KOPT-K1 (cell line): Measurements from ENCODE around the gene RHEBL1.
"Not testable (repeated sequence)": the region's sequence is repeated elsewhere in the genome, so short reads cannot be mapped to it uniquely, and the experiment has no call there.

Source experiments
- H3K27ac ChIP-seq: fragments of 200-600 bp; sonication (generic); 2 replicates; pipeline ENCODE4 v1.5.1; 2016; ENCODE audit warnings: antibody characterized with exemption, mild to moderate bottlenecking, low read depth, low read length; ENCODE audit not compliant: poor library complexity, severe bottlenecking
- H3K36me3 ChIP-seq: fragments of 200-600 bp; sonication (generic); 2 replicates; pipeline ENCODE4 v1.5.1; 2017; ENCODE audit warnings: antibody characterized with exemption, mild to moderate bottlenecking, low read length, moderate library complexity; ENCODE audit not compliant: insufficient read depth
- H3K9me3 ChIP-seq: fragments of 200-600 bp; sonication (generic); 2 replicates; pipeline ENCODE4 v1.5.1; 2017; ENCODE audit warnings: antibody characterized with exemption, low read length, mild to moderate bottlenecking; ENCODE audit not compliant: insufficient read depth, poor library complexity, severe bottlenecking

The RHEBL1 gene

GRCh38 chr12:49064767-49065152 is 5.0 kb downstream of the RHEBL1 start:
- no peaks in the 10 kb centered on the region for H3K36me3 ChIP-seq
- H3K27ac ChIP-seq: no peak overlapping the region
- H3K9me3 ChIP-seq: no peaks in the 10 kb centered on the region

DNA sequence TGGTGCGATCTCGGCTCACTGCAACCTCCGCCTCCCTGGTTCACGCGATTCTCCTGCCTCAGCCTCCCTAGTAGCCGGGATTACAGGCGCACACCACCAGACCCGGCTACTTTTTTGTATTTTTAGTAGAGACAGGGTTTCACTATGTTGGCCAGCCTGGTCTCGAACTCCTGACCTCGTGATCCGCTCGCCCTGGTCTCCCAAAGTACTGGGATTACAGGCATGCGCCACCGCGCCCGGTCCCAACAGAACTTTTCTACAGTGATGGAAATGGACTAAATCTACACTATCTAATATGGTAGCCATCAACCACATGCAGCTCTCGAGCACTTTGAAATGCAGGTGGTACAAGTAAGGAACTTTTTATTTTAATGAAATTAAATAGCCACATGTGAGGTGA is 7.9 kb downstream of the RHEBL1 start:
- H3K36me3 ChIP-seq, H3K9me3 ChIP-seq, H3K27ac ChIP-seq: not testable (repeated sequence)

DNA sequence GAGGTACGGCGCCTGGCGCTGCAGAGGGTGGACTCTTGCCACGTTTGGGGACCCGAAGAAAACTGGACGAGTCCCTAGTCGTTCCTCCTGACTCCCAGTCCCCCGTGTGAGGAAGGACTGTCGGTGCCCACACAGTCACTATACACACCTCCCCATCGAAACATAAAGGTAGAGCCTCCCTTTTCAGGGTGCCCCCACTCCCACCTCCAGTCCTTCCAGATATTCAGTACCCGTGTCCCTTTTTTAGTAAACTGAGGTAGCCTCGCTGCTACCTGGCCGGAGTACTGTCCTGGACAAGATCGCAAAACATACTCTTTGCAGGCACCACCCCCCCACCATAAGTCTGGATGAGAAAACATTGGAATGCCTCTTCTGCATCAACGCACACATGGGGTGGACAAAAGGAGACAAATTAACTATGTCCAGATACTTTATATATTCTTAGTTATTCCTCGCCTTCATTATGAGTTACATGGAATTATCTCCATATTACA is 8.6 kb downstream of the RHEBL1 start:
- Histone ChIP-seq H3K27ac (peak overlapping the region; percentile 96), H3K9me3 (no peaks in the 10 kb centered on the region), H3K36me3 (no peaks in the 10 kb centered on the region)

DNA sequence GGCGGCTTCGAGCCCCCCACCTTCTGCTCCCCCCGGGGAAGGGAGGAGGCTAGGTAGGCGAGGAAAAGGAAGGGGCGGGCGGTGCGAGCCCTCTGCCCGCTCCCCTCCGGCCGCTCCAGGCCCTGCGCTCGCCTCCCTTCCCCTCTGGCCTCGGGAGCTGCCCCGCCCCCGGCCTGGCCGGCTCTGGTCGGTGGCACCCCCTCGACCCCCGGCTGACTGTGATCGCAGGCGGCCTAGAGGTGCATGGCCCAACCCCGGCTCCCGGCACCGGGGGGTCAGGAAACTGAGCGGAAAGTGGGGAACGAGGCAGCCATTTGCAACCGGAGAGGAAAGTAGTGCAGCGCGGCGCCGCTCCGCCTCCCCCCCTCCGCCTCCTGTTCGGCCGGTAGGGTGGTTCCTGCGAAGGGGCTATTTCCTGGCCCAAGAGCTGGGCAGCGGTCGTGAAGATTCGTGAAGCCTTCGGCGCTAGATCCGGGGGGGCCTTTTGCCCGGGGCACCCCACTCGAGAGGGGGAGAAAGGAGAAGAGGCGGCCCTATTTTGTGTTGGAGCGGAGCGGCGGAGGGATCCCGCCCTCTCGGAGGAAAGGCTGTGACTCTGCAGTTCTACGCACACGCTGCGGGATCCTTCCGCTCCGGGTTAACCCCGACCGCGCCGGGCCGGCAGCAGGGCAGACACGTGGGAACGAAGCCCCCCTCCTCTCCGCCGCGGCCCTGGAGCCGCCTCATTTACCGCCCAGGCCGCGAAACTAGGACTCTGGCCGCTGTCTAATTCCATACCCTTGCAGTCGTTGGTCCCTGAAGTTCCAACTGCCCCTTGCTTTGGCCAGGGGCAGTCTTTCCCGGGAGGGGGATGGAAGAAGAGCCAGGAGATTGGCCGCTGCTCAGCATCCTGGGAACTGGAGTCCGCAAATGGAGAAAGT is 9.3 kb downstream of the RHEBL1 start, which contains the start of gene KMT2D:
TSS of gene KMT2D (minus strand) at position 558 of the 920 bp plus-strand sequence. CDS start 5,470 bp downstream, outside the sequence.
- Histone ChIP-seq H3K36me3 (peaks cover 5% of the 10 kb centered on the region), H3K9me3 (no peaks in the 10 kb centered on the region), H3K27ac (peak within 1 kb of the TSS; percentile 96)

DNA sequence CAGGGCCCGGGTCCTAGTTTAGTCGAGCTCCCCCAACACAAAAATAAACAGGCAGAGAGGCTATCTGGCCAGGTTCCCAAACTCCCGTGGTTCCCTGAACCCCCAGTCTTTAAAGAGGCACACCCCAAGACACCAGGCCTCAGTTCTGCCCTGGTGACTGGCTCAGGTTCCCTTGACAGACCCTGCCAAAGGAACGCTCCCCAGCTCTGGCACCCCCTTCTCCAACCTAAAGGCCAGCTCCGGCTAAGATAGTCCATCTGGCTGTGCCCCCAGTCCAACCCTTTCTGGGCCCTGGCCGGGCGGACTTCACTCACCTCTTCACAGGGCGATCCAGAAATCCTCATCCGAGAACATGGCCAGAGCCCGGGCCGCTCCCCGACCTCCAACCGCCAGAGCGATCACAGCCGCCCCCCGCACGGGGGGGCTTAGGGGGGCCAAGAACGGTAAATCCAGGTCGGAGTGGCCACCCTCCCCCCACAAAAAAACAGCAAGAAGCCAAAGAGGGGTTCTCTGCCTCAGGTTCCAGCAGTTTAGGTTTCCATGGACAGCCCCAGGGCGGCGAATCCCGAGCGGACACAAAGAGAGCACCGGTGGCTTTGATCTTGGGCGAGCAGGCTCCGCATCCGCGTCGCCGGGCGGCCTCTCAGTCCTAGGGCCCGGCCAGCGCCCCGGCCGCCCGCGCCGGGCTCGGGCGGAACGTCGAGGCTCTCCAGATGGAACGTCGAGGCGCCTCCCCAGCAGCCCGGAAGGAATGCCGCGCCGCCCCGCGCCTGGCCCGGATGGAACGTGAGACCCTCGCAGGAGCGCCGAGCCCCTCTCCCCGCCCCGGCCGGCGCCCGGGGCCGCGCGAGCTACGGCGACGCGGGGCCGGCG is 10.2 kb downstream of the RHEBL1 start:
- Histone ChIP-seq H3K9me3 (no peaks in the 10 kb centered on the region), H3K36me3 (peaks cover 14% of the 10 kb centered on the region), H3K27ac (peak overlapping the region; percentile 96)

- peaks cover 20% of the 10 kb centered on the region for H3K36me3 ChIP-seq
- H3K9me3 ChIP-seq: no peaks in the 10 kb centered on the region
- H3K27ac ChIP-seq: peak overlapping the region; percentile 96
Measured at GRCh38 chr12:49059045-49059298, 10.8 kb downstream of the RHEBL1 start.

DNA sequence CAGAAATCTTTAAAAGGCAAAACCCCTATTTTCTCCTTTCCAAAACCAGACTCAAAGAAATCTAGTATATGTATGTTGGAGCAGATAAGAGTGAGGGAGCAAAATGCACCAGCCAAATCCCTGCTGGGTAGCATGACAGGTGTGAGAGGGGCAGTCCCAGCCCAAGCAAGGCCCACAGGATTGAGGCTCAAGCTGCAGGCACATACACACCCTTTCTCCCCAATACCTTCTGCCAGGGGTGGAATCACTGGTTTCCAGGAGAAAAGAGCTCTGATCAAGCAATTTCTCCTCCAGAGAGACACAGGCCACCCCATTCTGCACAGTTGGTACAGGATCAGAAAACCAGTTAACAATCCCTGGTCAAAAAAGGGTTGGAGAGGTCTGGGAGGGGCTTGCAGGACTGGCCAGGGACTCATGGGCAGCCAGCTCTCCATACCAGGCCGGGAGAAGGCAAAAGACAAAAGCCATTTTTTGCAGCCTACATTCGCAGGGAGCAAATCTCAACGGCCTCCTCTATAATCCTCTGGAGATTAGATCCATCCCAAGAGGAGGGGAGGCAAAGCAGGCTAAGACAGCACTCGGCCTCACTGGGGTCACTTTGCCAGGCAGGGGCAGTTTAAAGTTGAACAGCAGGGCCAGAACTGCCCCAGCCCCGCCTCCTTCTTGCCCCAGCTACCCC is 11.3 kb downstream of the RHEBL1 start:
- H3K36me3 ChIP-seq: peaks cover 24% of the 10 kb centered on the region
- H3K27ac ChIP-seq: peak overlapping the region; percentile 96

DNA sequence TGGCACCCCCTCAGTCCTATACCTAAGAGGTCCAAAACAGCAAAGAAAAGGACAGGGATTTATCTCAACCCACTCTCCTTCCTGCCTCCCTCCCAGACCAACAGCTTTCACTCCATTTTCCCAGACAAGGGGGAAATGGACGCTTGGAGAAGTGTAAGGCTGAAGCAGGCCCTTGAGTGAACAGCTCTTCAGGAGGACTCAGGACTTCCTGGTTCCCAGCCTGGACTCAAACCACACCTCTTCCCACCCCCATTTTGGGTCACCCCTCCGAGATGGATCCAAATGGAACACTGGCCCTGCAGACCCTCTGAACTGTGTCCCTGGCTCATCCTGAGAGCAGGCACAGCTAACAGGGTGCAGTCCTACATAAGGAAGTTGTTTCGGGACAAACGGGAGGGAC is 11.9 kb downstream of the RHEBL1 start:
- no peaks in the 10 kb centered on the region for H3K9me3 ChIP-seq
- H3K27ac ChIP-seq: peak overlapping the region; percentile 96
- peaks cover 31% of the 10 kb centered on the region for H3K36me3 ChIP-seq

More for the DNA sequence above, 11.3 kb downstream of the RHEBL1 start:
- no peaks in the 10 kb centered on the region for H3K9me3 ChIP-seq

DNA sequence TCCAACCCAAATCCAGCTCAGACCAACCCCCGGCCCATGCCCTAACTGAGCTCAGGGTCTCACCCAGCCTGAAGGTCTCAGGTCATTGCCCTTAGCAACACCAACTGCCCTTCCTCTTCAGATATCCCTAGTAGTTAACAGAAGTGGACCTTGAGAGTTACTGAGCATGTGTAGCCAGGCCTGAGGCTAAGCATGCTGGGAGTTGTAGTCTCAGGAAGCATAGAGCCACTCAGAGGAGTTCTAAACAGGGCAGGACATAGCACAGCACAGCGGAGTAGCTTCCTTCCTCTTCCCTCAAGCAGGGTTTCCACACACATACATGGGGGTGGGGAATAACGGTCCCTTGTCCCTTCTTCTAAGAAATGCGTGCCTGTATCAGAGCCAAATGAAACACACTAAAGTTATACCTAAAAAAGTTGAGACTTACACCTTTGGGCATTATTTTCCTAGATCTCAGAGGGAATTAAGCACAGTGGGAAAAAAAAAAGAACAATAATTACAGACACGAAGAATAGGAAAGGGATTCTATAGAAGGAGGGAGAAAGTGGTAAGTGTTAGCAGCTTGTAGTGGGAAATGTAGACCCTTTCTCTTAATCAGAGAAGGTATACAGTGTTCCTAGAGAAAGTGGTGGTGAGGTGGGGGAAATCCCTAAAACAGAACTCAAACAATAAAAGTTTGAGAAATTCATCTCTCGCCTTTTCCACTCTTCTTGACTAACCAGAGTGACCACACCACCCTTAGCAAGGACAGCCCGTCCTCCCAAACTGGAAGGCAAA is 13.6 kb downstream of the RHEBL1 start:
- peaks cover 48% of the 10 kb centered on the region for H3K36me3 ChIP-seq
- no peaks in the 10 kb centered on the region for H3K9me3 ChIP-seq
- H3K27ac ChIP-seq: peak overlapping the region; percentile 96

DNA sequence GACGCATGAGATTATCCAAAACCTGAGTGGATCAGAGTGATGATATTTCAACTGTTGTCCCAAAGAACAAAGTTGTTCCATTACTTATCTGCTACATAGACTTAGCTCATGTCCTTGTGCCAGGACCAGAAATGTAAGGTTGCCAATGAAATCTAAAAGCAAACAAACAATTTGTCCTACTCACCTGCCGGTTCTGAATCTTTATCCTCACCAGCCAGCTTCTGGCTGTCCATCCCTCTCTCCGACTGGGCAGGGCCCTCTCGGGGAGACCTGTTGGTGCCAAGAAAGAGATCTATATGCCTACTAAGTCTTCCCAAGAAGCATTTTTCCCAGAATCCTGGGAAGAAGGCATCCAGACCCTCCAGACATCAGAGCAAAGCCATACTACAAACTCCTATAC is 14.7 kb downstream of the RHEBL1 start:
- no peak overlapping the region for H3K27ac ChIP-seq
- peaks cover 59% of the 10 kb centered on the region for H3K36me3 ChIP-seq
- H3K9me3 ChIP-seq: no peaks in the 10 kb centered on the region

- H3K36me3 ChIP-seq: peaks cover 64% of the 10 kb centered on the region
- H3K9me3 ChIP-seq: no peaks in the 10 kb centered on the region
- H3K27ac ChIP-seq: no peak overlapping the region
Measured at GRCh38 chr12:49054524-49054923, 15.3 kb downstream of the RHEBL1 start.

DNA sequence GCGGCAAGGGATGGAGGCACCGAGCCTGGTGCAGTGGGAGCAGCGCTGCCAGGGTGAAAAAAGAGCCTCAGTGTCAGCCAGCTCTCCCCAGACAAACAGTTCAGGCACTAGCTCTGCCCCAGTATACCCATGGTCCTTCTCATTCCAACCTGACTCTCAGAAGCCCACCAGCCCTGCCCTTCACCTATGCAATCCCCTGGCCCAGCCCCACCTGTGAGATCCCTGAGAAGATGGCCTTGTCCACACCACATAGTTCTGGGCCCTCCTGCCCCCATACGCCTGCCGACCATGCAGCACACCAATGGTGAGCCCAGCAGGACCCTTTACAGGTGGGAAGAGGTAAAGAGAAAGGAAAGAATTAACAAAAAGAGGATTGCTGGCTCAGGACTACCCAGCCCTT is 15.7 kb downstream of the RHEBL1 start:
- Histone ChIP-seq H3K9me3 (no peaks in the 10 kb centered on the region), H3K27ac (no peak overlapping the region)

DNA sequence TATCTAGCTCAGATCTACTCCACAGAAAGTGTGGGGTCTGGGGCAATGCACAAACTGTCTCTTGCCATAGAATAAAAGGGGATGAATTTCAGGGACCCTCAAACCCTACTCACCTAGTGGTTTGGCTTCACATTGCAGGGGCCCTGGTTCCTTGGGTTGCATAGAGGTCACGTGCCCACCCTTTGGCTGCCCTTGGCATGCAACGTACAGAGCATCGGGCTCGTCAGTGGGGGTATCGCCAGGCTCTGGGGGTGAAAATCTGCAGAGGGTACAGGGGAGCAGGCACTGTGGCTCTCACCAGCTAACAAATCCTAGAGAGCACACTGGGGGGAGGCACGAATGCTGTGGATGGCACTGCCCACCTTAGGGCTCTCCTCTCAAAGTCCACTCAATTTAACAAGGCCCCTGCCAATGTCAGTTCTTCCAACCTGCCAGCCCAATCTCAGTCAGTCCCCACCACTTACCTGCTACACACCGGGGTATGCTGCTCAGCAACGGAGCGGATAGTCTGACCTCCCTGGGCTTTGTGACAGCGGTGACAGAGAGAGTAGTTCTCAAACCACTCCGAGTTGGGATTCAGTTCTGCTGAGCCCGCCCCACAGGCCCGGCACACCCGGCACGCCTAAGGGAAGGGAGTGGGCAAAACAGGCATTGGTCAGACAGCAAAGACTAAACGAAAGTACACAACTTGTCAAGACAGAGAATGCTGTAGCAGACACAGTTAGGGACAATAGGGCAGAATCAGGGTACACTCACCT is 17.1 kb downstream of the RHEBL1 start:
- Histone ChIP-seq H3K9me3 (no peaks in the 10 kb centered on the region), H3K36me3 (peaks cover 83% of the 10 kb centered on the region), H3K27ac (no peak overlapping the region)

More for the DNA sequence above, 15.7 kb downstream of the RHEBL1 start:
- H3K36me3 ChIP-seq: peaks cover 69% of the 10 kb centered on the region
